Measurements from ENCODE around the gene DNAJC5G. TPM values are rescaled to one million over a fixed set of nuclear protein-coding genes. Genes with fewer than 3 reads are reported as not detected.

Gene DNAJC5G
- total RNA-seq, 1 donor from 2014 or later = 1.5 TPM

GRCh38 chr2:27285481-27285880, 10.2 kb downstream of the DNAJC5G start:
- no peaks in the 10 kb centered on the region for H3K4me1 ChIP-seq
- no peaks in the 10 kb centered on the region for H3K27me3 ChIP-seq
- no peak for TF ChIP-seq POLR2AphosphoS5 (IDR thresholded peaks at IDR 0.05; ENCODE audit: insufficient read depth in 1 of 2, low read depth in 1 of 2)
- no peak for TF ChIP-seq CTCF (IDR thresholded peaks at IDR 0.05)
- no peak for TF ChIP-seq POLR2A (IDR thresholded peaks at IDR 0.05)
- intact Hi-C loops (cut with DNase I) = no loop called here
- H3K27ac ChIP-seq = no peak overlapping the region
- H3K36me3 ChIP-seq = no peaks in the 10 kb centered on the region
- DNase-seq (ENCODE audit: extremely low spot score in 2 of 2) = no peak
- no peak overlapping the region for H3K4me3 ChIP-seq
- H3K9me3 ChIP-seq = no peaks in the 10 kb centered on the region

- DNase-seq (ENCODE audit: extremely low spot score in 2 of 2) = no peak
- H3K9me3 ChIP-seq = no peaks in the 10 kb centered on the region
- intact Hi-C loops (cut with DNase I) = no loop called here
- TF ChIP-seq CTCF (IDR thresholded peaks at IDR 0.05) (no peak), POLR2A (IDR thresholded peaks at IDR 0.05) (no peak), POLR2AphosphoS5 (IDR thresholded peaks at IDR 0.05; ENCODE audit: insufficient read depth in 1 of 2, low read depth in 1 of 2) (peak in 1 of 2 donors; percentile 49)
- no peaks in the 10 kb centered on the region for H3K36me3 ChIP-seq
- H3K27ac ChIP-seq = no peak overlapping the region
- H3K27me3 ChIP-seq = no peaks in the 10 kb centered on the region
- H3K4me1 ChIP-seq = no peaks in the 10 kb centered on the region
- no peak overlapping the region for H3K4me3 ChIP-seq
Measured at GRCh38 chr2:27288610-27289009, 13.4 kb downstream of the DNAJC5G start.

- Histone ChIP-seq H3K27ac (no peak overlapping the region), H3K27me3 (no peaks in the 10 kb centered on the region)
Measured at GRCh38 chr2:27290549-27290948, 15.3 kb downstream of the DNAJC5G start.

GRCh38 chr2:27291865-27292264, 16.6 kb downstream of the DNAJC5G start:
- intact Hi-C loops (cut with DNase I) = no loop called here
- H3K4me1 ChIP-seq = no peaks in the 10 kb centered on the region
- no peak for DNase-seq (ENCODE audit: extremely low spot score in 2 of 2)
- H3K9me3 ChIP-seq = no peaks in the 10 kb centered on the region
- no peaks in the 10 kb centered on the region for H3K27me3 ChIP-seq
- no peaks in the 10 kb centered on the region for H3K36me3 ChIP-seq
- no peak for TF ChIP-seq CTCF (IDR thresholded peaks at IDR 0.05)
- no peak for TF ChIP-seq POLR2AphosphoS5 (IDR thresholded peaks at IDR 0.05; ENCODE audit: insufficient read depth in 1 of 2, low read depth in 1 of 2)
- TF ChIP-seq POLR2A (IDR thresholded peaks at IDR 0.05) = no peak
- no peak overlapping the region for H3K27ac ChIP-seq
- H3K4me3 ChIP-seq = no peak overlapping the region

More at GRCh38 chr2:27290549-27290948, 15.3 kb downstream of the DNAJC5G start:
- no peak overlapping the region for H3K4me3 ChIP-seq
- intact Hi-C loops (cut with DNase I) = no loop called here
- no peaks in the 10 kb centered on the region for H3K9me3 ChIP-seq
- H3K4me1 ChIP-seq = no peaks in the 10 kb centered on the region
- TF ChIP-seq POLR2AphosphoS5 (IDR thresholded peaks at IDR 0.05; ENCODE audit: insufficient read depth in 1 of 2, low read depth in 1 of 2) = no peak
- H3K36me3 ChIP-seq = no peaks in the 10 kb centered on the region
- no peak for DNase-seq (ENCODE audit: extremely low spot score in 2 of 2)

GRCh38 chr2:27294928-27295327, 19.7 kb downstream of the DNAJC5G start:
- Histone ChIP-seq H3K4me3 (no peak overlapping the region), H3K36me3 (no peaks in the 10 kb centered on the region), H3K9me3 (no peaks in the 10 kb centered on the region), H3K4me1 (no peaks in the 10 kb centered on the region), H3K27me3 (no peaks in the 10 kb centered on the region), H3K27ac (no peak overlapping the region)
- DNase-seq (ENCODE audit: extremely low spot score in 2 of 2) = no peak
- TF ChIP-seq CTCF (IDR thresholded peaks at IDR 0.05) (no peak), POLR2A (IDR thresholded peaks at IDR 0.05) (no peak), POLR2AphosphoS5 (IDR thresholded peaks at IDR 0.05; ENCODE audit: insufficient read depth in 1 of 2, low read depth in 1 of 2) (no peak)
- intact Hi-C loops (cut with DNase I) = no loop called here

Measured in vagina (tissue), 2 donors.